ENCODE results near the gene ZNF641.
"Not testable (repeated sequence)": the region's sequence is repeated elsewhere in the genome, so short reads cannot be mapped to it uniquely, and the experiment has no call there.

ZNF641 gene

DNA sequence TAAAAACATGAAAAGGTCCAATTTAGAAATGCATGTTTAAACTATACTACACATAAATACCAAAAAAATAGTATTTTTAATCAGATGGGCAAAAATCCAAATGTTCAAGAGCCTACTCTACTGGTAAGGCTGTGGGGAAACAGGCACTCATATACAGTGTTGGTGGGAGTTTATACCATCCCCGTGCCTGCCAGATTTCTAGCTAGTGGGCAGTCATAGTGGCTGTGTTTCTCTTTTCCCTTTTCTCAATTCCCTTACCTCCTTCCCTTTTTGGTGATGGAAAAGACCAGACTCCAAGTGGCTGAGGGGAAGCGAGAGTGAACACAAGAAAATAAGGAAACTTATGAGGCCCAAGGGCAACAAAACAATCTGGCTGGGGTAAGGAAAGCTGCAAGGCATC is 14.7 kb downstream of the ZNF641 start:
- DNase-seq (ENCODE audit: low read depth in 2 of 3, low spot score in 2 of 3): no peak

DNA sequence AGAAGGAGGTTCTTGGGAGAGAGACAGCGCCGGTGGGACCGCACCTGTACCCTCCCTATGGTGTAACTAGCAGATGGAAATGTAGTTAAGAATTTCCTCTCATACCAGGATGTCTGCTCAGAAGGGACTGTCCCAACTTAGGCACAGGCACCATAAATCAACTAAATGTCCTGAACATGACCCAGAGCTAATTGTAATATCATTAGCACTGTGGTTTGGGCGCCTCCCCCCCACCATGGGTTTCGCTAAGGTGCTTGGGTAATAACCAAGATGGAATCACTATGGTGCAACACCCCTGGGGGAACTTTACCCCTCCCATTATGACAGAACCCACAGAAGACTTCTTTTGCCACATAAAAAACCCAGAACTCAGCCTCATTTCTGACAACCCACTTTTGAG is 15.9 kb downstream of the ZNF641 start:
- DNase-seq (ENCODE audit: low read depth in 2 of 3, low spot score in 2 of 3): no peak

DNA sequence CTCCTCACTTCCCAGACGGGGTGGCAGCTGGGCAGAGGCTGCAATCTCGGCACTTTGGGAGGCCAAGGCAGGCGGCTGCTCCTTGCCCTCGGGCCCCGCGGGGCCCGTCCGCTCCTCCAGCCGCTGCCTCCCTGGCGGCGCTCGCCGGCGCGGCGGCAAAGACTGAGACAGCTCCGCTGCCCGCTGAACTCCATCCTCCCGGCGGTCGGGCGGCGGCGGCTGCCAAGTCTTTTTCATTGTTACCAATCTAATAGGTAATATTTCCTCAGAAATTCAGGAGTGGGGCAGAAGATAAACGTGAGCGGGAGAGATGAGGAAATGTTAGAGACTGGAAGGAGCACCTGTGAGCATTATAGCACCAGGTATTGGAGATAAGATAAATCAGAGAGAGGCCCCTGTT is 17.0 kb downstream of the ZNF641 start:
- DNase-seq (ENCODE audit: low read depth in 2 of 3, low spot score in 2 of 3): not testable (repeated sequence)

DNA sequence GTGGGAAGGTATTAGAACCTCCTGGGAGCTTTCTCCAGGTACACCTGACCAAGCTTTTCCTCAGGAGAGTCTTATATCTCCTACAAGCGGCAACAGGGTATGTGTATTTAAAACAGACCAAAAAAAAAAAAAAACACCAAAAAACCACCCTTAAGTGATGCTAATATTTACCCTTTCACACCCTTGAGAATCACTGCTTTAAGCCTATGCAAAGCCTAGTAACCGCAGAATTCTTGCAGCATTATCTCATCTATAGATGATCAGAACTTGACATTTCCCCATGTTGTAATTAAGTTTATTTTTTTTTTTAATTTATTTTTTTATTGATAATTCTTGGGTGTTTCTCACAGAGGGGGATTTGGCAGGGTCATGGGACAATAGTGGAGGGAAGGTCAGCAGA is 19.3 kb downstream of the ZNF641 start:
- DNase-seq (ENCODE audit: low read depth in 2 of 3, low spot score in 2 of 3): no peak

DNA sequence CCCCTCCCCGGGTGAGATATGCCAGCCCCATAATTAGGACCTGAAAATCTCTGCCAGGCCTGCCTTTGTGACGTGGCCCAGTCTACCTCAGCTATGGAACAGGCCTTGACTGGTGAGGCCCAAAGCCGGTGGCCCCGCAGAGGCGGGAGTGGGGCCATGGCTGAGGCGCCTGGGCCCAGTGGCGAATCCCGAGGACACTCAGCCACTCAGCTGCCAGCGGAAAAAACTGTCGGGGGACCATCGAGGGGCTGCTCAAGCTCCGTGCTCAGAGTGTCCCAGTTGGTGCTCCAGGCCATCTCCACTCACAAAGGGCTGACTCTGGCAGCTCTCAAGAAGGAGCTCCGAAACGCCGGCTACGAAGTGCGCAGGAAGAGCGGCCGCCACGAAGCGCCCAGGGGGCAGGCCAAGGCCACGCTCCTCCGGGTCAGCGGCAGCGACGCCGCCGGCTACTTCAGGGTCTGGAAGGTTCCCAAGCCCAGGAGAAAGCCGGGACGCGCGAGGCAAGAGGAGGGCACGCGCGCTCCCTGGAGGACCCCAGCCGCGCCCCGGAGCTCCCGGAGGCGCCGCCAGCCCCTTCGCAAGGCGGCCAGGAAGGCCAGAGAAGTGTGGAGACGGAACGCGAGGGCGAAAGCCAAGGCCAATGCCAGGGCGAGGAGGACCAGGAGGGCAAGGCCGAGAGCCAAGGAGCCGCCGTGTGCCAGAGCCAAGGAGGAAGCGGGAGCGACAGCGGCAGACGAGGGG is 21.4 kb downstream of the ZNF641 start:
- no peak for DNase-seq (ENCODE audit: low read depth in 2 of 3, low spot score in 2 of 3)

DNA sequence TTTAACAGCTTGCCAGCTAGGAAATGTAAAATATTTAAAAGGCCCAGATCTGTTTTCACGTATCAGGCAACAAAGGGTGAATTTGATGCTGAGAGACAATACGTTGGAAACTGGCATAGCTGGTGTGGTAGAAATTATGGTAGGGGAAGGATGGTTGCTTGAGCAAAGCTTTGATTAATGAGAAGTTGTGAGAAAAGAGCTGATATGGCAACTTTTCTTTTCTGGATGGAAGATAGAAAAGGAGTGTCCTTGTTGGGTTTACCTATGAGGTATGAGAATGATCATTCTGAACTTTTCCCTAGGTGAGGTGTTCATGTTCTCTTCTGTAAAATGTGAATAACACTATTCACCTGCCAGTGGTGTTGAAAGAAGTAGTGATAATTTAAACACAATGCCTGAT is 34.2 kb downstream of the ZNF641 start:
- DNase-seq (ENCODE audit: low read depth in 2 of 3, low spot score in 2 of 3): no peak

DNA sequence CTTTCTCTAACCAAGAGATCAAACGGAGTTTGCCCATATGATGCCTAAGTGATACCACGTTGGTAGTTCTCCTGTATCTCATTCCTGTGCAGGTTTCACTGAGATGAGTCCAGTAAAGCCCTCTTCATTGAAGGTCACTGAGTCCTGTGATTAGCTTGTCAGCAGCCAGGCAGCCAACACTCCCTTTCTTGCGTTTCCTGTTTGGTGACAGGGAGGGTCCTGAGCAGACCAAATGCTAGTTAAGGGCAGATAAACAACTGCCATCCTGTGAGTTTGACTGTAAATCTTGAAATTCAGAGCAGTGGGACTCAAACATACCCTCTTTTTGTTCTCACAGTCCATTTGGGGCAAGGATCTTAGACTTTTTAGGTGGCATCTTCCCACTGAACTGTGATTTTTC is 39.4 kb downstream of the ZNF641 start:
- no peak for DNase-seq (ENCODE audit: low read depth in 2 of 3, low spot score in 2 of 3)

DNA sequence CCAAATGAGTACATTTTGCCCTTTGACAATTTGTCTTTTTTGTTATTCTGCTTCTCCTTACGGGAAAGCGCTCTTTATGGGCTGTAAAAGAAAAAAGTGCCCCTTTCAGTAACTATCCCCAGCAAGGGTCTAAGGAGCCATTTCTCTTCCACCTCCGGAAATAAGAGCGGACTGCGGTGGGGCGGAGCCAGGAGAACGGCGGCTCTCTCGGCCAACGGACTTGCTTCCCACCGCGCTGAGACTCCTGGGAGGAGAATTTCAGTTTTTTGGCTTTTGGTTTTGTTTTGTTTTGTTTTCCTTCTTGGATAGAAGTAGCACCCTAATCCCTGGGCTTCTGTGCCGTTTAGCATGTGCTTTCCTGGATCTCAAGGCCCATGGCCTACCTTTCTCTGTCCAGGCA is 43.5 kb downstream of the ZNF641 start:
- no peak for DNase-seq (ENCODE audit: low read depth in 2 of 3, low spot score in 2 of 3)

DNA sequence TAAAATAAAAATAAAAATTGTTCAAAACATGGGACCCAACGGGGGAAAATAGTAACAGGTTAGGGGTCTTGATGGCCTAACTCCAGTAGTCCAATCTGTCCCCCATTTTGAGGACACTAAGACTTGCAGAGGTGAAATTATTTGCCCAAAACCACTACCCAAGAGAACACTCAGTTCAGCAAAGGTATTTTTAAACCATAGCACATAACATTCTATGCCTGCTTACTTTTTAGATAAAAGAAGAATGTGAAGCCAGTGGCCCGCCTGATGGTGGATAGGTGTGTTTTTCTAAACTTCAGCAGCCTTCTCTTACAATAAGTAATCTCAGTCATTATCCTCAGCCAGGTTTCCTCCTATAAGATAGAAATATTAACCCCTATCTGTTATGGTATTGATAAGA is 45.5 kb downstream of the ZNF641 start:
- no peak for DNase-seq (ENCODE audit: low read depth in 2 of 3, low spot score in 2 of 3)

DNA sequence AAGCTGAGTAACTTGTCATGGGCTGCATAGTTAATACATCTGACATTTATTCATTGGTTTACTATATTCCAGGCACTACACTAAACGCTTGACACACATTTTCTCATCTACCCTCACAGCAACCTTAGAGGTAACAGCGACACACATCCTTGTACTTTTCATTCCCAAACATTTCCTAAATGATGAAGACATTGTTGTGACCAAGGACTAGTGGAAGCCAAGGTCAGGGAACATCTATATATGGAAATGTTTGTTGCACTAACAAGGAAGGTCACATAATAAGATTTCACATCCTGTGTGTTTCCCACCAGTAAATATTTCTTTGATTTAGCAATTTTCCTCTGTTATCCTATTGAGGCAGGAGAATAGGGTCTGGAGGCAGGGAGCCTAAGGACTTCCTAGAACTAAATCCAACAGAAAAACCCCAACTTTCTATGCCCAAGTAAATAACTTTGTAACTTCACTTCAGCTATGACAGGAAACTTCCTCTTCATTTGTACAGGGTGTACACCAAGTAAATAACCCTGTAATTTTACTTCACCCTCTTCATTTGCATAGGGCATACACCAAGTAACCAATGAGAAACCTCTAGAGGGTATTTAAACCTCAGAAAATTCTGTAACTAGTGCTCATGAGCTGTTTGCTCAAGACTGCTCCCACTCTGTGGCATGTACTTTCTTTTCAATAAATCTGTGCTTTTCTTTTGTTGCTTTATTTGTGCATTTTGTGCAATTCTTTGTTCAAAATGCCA is 48.4 kb downstream of the ZNF641 start:
- DNase-seq (ENCODE audit: low read depth in 2 of 3, low spot score in 2 of 3): no peak

DNA sequence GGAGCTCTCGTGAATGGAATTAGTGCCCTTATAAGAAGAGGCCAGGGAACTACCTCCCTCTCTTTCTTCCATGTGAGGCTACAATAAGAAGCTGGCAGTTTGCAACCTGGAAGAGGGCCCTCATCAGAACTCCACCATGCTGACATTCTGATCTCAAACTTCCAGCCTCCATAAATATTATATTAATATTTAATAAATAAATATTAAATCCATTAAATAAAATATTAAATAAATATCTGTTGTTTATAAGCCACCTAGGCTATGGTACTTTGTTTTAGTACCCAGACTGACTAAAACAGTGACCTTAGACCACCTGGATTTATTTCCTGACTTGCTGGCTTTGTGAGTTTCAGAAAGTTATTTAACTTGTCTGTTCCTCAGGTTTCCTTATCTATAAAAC is 49.9 kb downstream of the ZNF641 start:
- DNase-seq (ENCODE audit: low read depth in 2 of 3, low spot score in 2 of 3): no peak

DNA sequence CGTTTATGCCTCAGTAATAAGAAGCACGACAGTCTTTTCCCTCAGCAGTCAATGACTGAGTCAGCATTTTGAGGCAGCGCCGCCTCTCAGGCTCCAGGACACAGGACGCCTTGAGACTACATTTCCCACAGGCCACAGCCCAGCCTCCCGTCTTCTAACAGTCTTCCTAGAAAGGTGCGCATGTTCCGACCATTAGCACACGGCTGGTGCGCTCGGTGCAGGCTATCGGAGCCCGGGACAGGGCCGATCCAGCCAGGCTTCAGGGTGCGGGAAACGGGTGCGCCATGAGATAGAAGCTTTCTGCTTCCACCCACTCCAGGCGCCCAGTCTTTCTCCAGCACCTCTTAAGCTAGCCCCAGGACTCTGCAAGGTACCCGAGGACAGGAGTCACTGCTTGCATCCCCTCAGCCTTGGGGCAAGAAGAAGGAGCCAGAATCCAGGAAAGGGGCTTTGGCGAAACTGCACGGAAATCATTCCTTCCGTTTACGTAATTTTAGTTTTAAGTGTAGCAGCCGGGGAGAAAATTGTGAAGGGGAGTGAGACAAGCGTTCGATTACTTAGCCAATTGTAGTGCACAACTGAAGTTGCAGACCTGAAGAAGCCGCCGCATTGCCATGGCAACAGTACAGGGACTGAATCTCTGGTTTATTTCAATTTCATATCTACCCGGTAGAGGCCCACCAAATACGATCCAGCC is 54.0 kb downstream of the ZNF641 start:
- DNase-seq (ENCODE audit: low read depth in 2 of 3, low spot score in 2 of 3): peak in 2 of 3 experiments; percentile 6 to 12

DNA sequence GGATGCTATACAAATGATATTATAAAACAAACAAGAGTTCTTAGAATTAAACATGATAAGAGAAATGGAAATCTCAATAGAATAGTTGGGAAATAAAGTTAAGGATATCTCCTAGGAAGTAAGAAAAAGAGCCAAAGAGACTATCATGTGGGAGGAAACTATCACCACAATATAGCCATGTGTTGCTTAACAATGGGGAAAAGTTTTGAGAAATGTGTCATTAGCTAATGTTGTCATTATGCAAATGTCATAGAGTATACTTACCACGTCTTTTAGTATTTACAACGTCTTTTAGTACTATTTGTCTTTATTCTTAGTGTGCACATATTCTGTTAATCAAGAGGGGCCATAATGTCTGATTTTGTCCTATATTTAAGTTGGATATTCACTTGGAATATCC is 58.7 kb downstream of the ZNF641 start:
- no peak for DNase-seq (ENCODE audit: low read depth in 2 of 3, low spot score in 2 of 3)

DNA sequence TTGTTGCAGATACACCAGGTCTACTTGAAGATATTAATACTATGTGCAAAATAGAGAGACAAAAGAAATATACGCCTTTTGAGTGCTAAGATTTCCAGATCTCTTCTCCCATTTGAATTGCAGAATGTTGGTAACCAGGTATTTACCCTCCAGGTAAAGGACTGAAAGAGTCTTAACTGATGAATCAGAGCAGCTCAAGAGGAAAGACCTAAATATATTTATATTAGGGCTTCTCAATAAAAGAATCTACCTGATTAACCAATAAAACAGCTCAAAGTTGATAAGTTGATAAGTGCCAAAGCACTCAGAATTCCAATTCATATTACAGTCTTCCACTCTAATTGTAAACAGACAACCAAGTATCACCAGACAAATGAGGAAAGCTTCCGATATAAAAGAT is 59.2 kb downstream of the ZNF641 start:
- no peak for DNase-seq (ENCODE audit: low read depth in 2 of 3, low spot score in 2 of 3)

DNA sequence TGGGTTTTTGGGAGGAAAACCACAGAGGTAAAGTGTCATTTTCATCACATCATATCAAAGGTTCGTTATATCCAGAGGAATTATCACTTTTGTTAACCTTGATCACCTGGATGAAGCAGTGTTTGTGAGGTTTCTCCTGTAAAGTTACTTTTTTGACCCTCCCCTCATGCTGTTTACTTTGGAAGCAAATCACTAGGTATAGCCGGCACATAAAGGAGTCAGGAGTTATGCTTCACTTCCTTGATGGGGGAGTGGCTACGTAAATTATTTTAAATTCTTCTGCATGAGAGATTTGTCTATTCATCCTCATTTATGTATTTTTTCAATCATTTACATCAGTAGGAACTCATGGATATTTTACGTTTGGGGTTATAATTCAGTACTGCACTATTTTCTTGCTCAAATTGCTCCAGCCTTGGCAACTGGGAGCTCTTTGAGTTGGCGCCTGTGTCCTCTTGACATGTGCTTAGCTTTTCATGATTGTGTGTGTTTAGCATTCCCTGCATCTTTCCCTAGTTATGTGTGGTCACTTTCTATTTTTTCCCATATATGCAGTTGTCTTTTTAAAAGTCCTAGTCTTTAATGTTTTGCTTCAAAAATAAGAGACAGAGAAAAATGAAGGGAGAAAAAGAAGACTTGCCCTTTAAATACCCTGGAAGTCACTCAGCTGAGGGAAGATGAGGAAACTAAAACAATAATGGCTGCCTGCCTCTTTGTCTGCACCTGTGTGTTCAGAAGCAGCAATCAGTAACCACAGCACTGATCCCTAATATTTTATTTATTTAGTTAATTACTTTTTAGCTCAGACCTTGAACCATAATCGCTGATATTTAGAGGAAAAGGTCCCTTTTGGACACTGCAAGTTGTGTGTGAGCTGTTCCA is 62.1 kb downstream of the ZNF641 start:
- no peak for DNase-seq (ENCODE audit: low read depth in 2 of 3, low spot score in 2 of 3)

All from activated CD8-positive, alpha-beta memory T cell treated with anti-CD3 and anti-CD28 coated beads for 48 hours (primary cell).